ENCODE data around the gene DENND11.
A peak's percentile ranks its signal among the peaks of the same experiment; 100 is the strongest.

Gene DENND11, protein sequence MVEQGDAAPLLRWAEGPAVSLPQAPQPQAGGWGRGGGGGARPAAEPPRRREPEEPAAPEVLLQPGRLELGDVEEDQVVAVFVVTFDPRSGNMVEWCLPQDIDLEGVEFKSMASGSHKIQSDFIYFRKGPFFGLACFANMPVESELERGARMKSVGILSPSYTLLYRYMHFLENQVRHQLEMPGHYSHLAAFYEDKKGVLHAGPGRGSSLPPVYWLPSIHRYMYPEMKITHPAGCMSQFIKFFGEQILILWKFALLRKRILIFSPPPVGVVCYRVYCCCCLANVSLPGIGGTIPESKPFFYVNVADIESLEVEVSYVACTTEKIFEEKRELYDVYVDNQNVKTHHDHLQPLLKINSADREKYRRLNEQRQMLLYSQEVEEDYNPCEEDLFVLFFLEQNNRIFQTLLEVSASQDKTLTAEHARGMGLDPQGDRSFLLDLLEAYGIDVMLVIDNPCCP

DNA sequence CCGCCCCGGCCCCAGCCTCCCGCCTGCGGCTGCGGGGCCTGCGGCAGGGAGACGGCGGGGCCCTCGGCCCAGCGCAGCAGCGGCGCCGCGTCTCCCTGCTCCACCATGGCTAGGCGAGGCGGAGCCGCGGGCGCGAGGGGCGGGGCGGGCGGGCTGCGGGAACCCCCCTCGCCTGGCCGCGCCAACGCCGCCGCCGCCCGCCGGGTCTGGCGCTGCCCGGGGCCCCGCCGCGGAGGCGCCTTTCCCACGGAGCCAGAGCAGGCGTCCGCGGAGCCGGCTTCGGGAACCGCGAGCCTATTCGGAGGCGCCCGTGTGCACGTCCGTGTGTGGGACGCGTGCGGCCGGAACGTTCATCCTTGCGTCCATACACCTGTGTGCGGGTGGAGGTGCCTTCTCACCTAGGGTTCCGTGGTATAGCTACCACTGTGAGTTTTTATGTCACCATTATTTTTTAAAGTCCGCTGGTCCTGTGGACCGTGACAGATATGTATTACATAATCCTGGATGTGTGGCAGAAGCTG lies at the start of gene DENND11:
DENND11 (minus strand) TSS at position 120 of the 521 bp plus-strand sequence; CDS start at position 107, 13 bp downstream.
- peak; percentile 68 to 91 (median 83) for DNase-seq

DNA sequence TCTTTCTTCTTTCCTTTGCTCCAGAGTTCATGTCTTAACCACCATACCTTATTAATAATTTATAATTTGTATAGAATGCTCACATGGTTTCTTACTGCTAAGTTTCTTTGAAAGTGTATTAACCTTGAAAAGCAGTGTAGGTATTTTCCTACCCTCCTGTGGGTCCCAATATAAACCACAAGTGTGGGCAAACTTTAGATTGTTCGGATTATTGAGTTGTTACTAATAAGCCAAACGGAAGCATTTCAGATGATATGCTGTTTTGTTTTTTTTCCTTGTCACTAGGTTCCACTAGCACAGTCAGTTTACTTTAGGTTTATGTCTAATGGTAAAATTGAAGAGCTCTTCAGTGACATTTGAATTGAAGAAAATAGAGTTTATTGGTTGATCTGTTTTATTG lies 46.4 kb upstream of the DENND11 start:
- no peak for DNase-seq

DNA sequence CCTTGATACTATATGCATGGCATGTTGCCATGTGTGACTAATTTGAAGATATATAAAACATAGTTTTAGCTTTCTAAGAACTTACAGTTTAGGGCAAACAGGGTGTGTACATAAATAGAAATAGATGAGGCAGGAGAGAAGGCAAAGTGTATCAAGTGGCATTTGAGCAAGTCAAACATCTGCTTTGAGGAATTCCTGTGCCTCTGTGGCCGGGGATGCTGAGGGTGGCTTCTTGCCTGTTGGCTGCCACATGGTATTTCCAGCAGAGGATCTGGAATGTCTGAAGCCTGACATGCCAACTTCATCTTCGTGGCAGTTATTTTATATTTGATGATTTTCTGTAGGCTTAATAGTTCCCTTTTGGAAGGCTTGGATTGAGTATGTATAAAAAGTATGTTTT lies 42.2 kb upstream of the DENND11 start:
- DNase-seq, result no peak

DNA sequence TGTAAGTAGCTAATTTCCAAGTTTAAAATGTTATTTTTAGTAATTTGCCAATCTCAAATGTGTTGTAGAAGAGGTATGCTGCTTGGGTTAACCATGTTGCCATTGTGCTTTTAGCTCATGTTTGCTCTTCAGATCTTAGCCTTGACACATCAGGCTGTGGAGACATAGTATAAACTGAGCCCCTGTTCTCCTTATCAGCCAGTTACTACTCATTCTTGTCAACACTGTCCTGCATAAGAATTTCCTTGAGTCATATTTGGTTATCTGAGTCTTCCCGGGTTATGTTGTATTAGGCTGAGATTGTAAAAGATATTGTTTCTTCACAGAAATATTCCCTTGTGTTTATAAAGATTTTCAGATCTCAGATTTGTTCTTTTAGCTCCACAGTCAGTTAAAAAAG lies 40.3 kb upstream of the DENND11 start:
- DNase-seq, result no peak

DNA sequence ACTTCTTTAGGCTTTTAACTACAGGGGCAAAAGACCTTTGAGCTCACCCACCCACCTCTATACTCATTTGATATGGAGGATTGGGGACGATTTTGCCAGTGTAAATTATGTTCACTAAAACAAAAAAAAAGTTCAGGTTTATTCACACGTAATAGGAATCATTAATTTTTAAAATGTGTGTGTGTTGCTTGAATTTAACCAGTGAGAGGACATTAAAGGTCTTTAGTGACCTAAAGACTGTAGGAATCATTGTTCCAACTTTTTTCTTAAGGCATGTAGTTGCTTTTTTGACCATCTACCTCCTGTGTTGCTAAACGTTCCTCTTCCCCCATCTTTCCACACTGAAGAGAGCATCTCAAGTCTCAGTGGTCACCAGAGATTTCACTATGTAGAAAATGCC lies 37.3 kb upstream of the DENND11 start:
- no peak for DNase-seq

DNA sequence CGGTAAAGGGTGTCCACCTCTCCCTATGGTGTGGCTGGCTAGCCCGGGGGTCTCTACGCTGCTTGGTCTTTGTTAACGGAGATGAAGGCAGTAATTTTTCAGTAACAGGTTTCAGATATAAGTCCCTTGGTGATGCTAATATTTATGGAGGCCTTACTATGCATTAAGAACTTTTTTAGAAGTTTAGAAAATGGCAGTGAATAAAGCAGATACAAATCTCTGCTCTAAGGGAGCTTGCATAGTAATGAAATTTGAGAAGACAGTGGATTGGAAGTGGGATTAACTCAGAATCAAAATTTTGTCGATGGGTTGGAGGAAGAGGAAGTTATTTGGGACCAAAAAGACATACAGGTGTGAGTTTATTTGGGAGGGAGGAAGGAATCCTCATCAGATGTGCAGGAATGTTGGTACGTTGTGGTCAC lies 36.6 kb upstream of the DENND11 start:
- DNase-seq, result no peak

DNA sequence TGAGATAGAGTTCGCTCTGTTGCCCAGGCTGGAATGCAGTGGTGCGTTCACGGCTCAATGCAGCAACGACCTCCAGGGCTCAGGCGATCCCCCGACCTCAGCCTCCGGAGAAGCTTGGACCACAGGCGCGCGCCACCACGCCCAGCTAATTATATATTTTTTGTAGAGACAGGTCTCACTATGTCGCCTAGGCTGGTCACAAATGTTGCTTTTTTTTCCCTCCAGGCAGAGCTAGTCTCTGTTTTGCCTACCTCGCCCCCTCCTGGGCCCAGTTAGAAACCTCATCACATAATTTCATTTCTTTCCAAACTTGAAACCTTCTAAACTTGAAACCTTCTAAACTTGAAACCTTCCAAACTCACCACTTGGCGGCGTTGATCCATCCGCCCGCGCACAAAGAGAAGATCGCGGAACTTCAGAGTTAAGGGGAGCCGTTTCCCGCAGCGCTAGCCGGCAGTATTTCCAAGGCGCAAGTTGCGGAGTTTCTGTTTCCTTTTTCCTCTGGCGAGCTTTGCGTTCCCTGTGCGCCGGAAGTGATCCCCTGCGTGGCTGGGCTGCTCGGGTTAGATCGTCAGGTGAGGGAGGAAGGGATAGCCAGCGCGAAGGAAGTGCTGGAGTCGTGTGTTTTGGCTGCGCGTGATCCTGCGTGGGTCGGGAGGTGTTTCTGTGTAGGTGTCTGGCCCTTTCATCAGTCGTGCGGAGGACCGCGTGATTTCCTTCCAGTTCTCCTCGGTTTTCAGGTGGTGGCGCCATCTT lies 36.0 kb upstream of the DENND11 start, which contains the start of gene SSBP1:
SSBP1 (plus strand) TSS at position 523 of the 756 bp plus-strand sequence. CDS start 809 bp downstream, outside the sequence.
- DNase-seq, result peak; percentile 95 to 98 (median 98)

DNA sequence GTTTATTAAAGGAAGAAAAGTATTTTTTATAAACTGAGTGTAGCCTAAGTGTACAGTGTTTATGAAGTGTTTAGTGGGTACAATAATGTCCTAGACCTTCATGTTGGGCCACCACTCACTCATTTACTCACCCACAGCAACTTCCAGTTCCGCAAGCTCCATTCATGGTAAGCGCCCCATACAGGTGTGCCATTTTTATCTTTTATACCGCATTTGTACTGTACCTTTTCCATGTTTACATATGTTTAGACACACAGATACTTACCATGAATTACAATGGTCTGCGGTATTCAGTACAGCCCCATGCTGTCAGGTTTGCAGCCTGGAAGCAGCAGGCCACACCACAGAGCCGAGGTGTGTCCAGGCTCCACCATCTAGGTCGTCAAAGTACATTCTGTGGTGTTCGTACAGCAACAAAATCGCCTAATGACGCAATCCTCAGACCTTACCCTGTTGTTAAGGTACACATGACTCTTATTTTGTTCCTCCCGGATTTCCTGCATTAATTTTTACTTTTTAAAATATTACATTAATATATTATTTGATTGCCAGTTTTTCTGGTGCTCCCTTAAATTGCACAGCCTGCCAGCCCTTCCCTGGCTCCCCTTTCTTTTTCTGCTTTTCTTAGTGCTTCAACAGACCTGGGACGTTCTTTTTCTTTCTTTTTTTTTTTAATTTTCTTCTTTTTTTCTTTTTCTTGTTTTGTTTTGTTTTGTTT lies 35.3 kb upstream of the DENND11 start:
- DNase-seq, result peak in 2 of 3 donors; percentile 6 to 9

DNA sequence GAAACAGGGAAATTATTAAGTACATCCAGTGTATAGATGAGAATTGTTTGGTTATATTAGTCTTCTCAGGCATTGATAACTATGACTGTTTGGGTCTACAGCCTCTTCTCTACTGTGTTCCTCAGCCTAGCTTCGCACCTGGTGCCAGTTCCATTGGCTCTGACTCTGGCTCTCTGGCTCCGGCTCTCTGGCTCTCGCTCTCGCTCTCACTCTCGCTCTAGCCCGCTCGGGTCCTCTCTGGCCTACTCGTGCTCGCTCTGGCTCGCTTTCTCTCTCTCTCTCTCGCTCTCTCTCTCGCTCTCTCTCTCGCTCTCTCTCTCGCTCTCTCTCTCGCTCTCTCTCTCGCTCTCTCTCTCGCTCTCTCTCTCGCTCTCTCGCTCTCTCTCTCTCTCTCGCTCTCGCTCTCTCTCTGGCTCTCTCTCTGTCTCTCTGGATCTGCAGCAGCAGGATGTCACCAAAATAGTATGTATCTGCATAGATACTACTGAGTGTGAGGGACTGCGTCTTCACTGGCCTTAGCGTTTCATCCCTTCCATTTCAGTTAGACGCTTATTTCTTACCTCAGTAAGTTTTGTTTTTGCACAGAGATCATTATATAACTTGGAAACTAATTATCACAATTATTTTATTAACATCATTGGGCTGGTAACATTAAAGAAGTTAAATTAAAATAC lies 29.6 kb upstream of the DENND11 start:
- DNase-seq, result no peak

DNA sequence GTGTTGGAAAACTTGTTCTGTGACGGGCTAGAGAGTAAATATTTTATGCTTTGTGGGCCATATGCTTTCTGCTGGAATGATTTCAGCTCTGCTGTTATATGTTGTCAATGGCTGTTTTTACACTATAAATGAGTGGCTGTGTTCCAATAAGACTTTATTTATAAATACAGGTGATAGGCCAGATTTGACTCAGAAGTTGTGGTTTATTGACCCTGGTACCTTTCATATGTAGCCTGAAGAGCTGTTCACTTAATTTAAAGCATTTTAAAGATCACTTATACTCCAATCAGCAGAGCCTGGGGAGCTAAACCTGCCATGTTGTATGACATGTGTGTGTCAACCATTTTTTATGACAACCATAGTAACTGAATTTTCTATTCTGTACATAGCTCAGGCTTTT lies 27.1 kb upstream of the DENND11 start:
- DNase-seq, result no peak

DNA sequence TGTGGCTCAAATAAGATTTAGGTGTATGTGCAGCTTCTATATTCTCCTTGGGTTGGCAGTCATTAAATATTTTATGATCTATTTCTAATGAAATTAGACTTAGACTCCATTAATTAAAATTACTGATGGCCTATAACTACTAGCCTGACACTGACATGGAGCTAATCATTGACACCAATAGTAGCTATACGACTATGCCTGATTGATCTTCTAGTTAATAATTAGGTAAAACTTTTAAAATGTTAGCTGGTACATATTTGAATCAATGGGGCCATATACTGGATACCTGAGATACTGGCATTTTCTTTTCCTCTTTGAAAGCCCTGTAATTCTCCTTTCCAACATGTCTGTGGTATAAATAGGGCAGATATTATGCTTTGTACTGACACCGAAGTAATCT lies 20.6 kb upstream of the DENND11 start:
- DNase-seq, result no peak

DNA sequence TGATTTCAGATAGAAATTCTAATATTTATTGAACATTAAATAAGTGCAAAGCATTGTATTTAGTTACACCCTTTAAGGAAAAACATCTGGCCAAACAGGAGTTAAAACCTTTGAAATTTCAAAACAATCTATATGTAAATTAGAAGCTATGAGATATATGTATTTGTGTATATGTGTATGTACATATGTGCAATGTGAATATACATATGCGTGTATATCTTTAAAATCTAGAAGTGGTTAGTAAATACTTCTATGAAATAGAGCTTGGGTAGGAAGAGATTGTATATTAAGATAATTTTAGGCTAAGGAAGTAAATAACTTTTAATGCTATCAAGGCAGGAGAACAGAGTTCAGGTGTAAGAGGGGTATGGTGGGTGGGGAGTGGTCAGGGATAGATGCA lies 15.5 kb upstream of the DENND11 start:
- DNase-seq, result no peak

DNA sequence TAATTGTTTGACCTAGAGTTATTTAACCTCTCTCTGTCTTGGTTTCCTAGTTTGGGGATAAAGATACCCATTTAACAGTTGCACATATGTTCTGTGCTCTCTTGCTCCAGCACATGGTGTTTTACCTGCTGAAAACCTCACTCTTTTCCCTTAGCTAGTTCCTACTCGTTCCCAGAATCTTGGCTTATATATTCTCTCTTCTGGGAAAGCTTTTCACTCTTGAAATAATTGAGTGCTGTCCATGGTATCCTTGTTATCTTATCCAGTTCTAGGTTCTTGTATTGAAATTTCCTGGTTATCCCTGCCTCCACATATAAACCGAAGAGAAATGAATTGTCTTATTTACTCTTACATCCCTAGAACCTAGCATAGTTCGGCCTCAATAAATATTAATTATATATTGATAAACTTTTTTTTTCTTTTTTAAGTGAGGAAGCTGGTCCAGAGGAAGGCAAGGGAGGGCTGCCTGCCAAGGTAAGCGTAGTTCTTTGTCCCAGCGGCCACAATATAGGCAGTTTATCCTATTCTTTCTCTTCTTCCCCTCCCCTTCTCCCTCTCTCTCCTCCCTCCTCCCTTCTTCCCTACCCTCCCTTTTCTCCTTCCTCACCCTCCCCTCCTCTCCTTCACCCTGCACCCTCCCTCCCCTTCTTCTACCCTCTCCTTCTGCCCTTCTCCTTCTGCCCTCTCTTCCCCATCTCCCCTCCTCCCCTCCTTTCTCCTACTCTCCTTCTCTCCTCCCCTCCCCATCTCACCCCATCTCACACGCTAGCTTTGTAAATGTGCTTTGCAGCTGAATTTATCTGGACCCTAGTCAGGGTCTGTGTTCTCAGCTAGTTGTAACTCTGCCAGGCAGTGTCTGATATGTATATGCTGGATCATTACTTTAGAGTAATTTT lies 14.1 kb upstream of the DENND11 start:
- DNase-seq, result no peak

DNA sequence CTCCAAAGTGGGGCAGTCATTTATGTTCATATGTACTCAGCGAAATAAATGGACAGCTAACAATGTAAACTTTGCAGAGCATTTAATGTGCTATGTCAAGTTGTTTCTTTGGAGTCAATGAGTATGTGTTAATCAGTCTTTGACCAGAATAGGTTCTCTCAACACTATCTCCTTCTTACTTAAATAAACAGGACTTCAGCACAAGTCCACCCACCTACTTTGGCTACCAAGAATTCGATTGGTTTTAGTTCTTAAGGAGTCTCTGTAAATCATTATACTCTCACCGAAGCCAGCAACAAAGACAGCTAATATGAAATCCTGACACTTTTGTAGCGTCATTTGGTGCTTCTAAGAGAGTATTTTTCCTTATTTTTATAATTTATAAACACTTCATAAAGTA lies 13.1 kb upstream of the DENND11 start:
- DNase-seq, result no peak

DNA sequence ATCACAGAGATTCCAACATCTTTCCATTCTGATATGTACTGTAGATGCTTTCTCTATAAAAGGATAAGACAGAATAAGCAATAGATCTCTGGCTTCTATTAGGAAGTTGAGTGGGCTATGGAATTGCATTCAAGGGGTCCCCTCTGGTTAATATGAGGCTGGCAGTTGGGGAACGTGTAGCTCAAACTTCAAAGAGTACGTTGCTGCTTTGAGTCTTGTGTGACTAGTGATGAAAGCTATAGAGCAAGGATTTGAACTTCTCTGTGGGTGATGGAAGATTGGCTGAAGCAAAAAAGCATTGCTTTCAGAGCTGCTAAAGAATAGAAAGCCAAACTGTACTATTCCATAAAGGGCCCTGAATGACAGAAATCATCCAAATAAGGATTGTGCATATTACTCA lies 12.6 kb upstream of the DENND11 start:
- no peak for DNase-seq

DNA sequence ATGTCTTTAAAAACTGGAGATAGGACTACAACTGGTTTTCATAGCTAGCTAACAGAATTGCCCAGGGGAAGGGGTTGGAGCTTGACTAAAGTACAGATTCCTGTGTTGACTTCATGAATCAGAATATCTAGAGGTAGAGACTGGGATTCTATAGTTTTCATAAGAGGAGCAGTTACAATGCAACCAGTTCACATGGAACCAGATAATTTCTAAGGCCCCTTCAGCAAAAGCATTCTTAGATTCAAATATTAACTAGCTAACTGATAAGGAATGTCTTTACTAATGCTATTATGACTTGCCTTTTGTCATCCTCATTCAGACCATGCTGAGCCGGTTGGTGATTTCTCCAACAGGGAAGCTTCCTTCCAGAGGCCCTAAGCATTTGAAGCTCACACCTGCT lies 11.9 kb upstream of the DENND11 start:
- DNase-seq, result no peak

DNA sequence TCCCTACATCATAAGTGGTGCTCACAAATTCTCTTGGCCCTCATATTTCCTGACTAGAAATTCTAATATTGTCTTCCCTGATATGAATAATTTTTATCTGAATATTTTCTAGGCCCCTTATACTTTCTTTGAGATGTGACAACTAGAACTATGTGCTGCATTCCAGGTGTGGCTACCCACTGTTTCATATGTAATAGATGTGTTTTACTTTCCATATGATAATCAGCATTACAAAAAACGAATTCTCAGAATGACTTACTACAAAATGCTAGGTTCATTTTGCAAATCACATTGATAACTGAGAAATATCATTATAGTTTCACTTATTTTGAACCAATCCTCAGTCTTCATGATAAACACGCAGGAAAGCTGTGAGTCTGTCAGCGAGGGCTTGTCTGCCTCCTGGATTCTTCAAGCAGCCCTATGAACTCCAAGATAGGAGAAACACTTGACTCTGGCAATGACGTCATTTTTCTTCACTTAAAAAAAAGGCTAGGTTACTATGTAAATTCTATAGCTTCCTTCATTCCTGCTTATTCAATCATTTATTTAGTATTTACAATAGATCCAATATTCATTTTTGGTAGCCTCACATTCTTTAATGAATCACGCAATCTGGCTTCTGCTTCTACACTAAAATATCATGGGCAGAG lies 10.8 kb upstream of the DENND11 start:
- no peak for DNase-seq

DNA sequence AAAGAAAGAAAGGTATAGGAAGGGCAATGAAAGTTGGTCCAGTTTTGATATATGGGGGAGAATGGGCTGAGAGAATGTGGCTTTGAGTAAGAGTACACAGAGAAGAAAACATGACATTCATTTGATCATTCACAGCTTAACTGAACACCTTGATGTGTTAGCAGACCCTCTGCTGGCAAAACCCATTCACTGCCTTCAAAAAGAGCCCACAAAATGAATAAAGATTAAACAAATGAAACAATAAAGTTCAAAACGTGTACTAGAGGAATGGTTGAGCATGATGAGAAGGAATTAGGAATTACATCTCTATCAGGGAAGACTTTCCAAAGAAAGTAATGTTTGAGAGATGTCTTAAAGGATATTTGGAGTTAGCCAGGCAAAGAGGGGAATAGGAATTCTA lies 8.3 kb upstream of the DENND11 start:
- no peak for DNase-seq

DNA sequence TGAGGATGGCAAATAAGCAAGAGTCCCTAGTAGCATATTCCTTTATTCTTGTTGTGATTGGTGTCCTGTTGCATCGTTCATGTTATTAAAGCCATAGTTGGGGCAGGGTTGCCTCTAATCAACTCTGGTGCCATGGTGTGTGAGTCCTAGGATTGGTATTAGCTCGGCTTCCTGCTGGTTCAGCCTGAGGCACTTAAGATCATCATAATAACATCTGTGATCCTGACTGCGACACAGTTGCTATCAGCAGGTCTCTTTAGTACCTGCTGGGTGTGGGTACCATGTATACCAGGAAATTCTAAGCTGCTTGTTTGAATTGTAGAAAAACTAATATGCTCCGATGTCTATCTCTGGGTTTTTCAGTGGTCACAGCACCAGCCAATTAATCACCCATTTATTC lies 7.8 kb upstream of the DENND11 start:
- DNase-seq, result no peak

DNA sequence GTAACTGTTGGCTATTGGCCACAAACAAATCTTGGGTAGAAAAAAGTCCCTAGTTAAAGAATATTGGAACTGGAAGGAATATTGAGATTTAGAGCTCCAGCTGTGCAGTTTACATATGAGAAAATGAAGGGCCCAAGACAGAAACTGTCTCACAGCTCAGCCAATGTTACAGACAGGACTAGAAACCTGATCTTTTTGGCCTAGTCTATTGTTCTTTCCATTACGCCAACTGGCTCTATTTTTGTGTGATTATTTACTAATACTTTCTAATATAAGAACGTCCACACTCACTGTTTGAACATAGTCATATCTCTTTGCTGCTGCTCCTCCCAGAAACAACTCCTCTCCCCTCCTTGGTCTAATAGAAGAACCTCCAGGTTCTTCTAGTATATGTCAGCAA lies 7.4 kb upstream of the DENND11 start:
- DNase-seq, result no peak

DNA sequence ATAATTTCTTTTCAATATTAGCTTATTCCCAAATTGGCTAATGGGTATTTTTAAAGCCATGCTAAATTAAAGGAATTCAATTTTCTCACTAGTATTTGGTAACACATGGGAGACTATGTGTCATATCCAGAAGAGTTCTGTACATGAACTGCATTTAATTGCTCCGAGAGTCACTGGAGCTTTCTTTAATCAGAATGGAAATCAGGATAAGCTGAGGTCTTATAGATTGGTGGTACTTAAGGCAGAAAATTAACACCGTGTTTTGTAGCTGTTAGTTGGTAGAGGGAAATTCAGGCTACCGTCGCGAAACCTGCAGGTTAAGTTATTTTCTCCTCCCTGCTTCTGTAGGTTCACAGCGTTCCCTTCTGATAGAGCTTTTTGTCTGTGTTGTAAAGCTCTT lies 6.4 kb upstream of the DENND11 start, which contains the start of gene WEE2:
WEE2 (plus strand) TSS at position 3 of the 400 bp plus-strand sequence. CDS start 406 bp downstream, outside the sequence.
- no peak for DNase-seq

All from suppressor macrophage treated with lipopolysaccharide for 1 hour (primary cell).